ENCODE data around the gene VAV3.

GRCh38 chr1:107649023-107649422 lies 316.0 kb downstream of the VAV3 start:
- TF ChIP-seq CTCF (IDR thresholded peaks at IDR 0.05; ENCODE audit: low read depth, low read length, poor library complexity, severe bottlenecking) = no peak
- no peak for TF ChIP-seq EZH2phosphoT487 (IDR thresholded peaks at IDR 0.05; ENCODE audit: borderline replicate concordance, low read length)
